GM11168 (cell line): Measurements from ENCODE around the gene GSTM2.

Source experiments
- in situ Hi-C: fragments of 300-500 bp; cut with MboI; formaldehyde crosslinking; loops from one replicate; pipeline ENCODE4 v1.12.0; 2022; ENCODE audit warnings: low sequenced_read_pairs; ENCODE audit not compliant: unreplicated experiment

GSTM2 gene

GRCh38 chr1:109711593-109712320 is 43.9 kb downstream of the GSTM2 start, which contains the start of gene GSTM5:
TSS of gene GSTM5 (plus strand) at chr1:109712251. CDS start at chr1:109712313, 62 bp downstream.
- in situ Hi-C loops = loop anchor here (10.0 kb wide), 1 partner anchor 47 kb away; the partner anchor contains the start of gene GSTM2

- in situ Hi-C loops = loop anchor here (10.0 kb wide), 1 partner anchor 48 kb away; the partner anchor contains the start of gene GSTM2
Observed at GRCh38 chr1:109712321-109712864, 44.5 kb downstream of the GSTM2 start.

GRCh38 chr1:109713636-109714035 is 45.8 kb downstream of the GSTM2 start:
- in situ Hi-C loops = loop anchor here (10.0 kb wide), 1 partner anchor 49 kb away; the partner anchor contains the start of gene GSTM2

GRCh38 chr1:109714661-109715372 is 47.0 kb downstream of the GSTM2 start:
- in situ Hi-C loops = loop anchor here (10.0 kb wide), 1 partner anchor 50 kb away; the partner anchor contains the start of gene GSTM2

GRCh38 chr1:109716121-109716520 is 48.3 kb downstream of the GSTM2 start:
- in situ Hi-C loops = loop anchor here (10.0 kb wide), 1 partner anchor 51 kb away; the partner anchor contains the start of gene GSTM2

GRCh38 chr1:109716570-109717090 is 48.8 kb downstream of the GSTM2 start:
- in situ Hi-C loops = loop anchor here (10.0 kb wide), 1 partner anchor 52 kb away; the partner anchor contains the start of gene GSTM2

- in situ Hi-C loops = loop anchor here (10.0 kb wide), 1 partner anchor 53 kb away; the partner anchor contains the start of gene GSTM2
Observed at GRCh38 chr1:109717729-109718128, 49.9 kb downstream of the GSTM2 start.

GRCh38 chr1:109718495-109718894 is 50.6 kb downstream of the GSTM2 start:
- in situ Hi-C loops = loop anchor here (10.0 kb wide), 1 partner anchor 54 kb away; the partner anchor contains the start of gene GSTM2

- in situ Hi-C loops = loop anchor here (10.0 kb wide), 1 partner anchor 55 kb away; the partner anchor contains the start of gene GSTM2
Observed at GRCh38 chr1:109719337-109719837, 51.5 kb downstream of the GSTM2 start.

- in situ Hi-C loops = no loop called here
Observed at GRCh38 chr1:109721042-109721441, 53.2 kb downstream of the GSTM2 start.

GRCh38 chr1:109721971-109722370 is 54.1 kb downstream of the GSTM2 start:
- in situ Hi-C loops = no loop called here

- in situ Hi-C loops = no loop called here
Observed at GRCh38 chr1:109722908-109723691, 55.2 kb downstream of the GSTM2 start.
